GM21367 (cell line): ENCODE measurements around the gene OR6K3.
"Not testable (repeated sequence)": the region's sequence is repeated elsewhere in the genome, so short reads cannot be mapped to it uniquely, and the experiment has no call there.

ENCODE experiments used
- ATAC-seq: cut with Tn5 transposase; IDR thresholded peaks from one replicate; pipeline ENCODE4 v1.9.1; 2021; ENCODE audit not compliant: unreplicated experiment

OR6K3 gene

GRCh38 chr1:158720620-158721019 lies at the start of gene OR6K3:
Gene OR6K3 (minus strand): TSS chr1:158720720. CDS start chr1:158718115, 2,605 bp downstream.
- ATAC-seq = no peak

GRCh38 chr1:158754420-158754819 lies 33.9 kb upstream of the OR6K3 start, which contains the start of gene OR6K6:
Gene OR6K6 (plus strand): TSS chr1:158754720. CDS start chr1:158754888, 168 bp downstream.
- ATAC-seq = no peak

- no peak for ATAC-seq
Measured at GRCh38 chr1:158752155-158752712, 31.7 kb upstream of the OR6K3 start.

GRCh38 chr1:158735848-158736247 lies 15.3 kb upstream of the OR6K3 start:
- no peak for ATAC-seq

GRCh38 chr1:158732524-158732923 lies 12.0 kb upstream of the OR6K3 start:
- ATAC-seq = no peak

GRCh38 chr1:158731707-158732106 lies 11.2 kb upstream of the OR6K3 start:
- no peak for ATAC-seq

- ATAC-seq = no peak
Measured at GRCh38 chr1:158730453-158730852, 9.9 kb upstream of the OR6K3 start.

- no peak for ATAC-seq
Measured at GRCh38 chr1:158728510-158729225, 8.1 kb upstream of the OR6K3 start.

GRCh38 chr1:158724442-158724841 lies 3.9 kb upstream of the OR6K3 start:
- ATAC-seq = no peak

- ATAC-seq = no peak
Measured at GRCh38 chr1:158719664-158720063, 856 bp downstream of the OR6K3 start.

GRCh38 chr1:158717344-158717743 lies 3.2 kb downstream of the OR6K3 start:
- no peak for ATAC-seq

GRCh38 chr1:158716335-158716734 lies 4.2 kb downstream of the OR6K3 start:
- no peak for ATAC-seq

GRCh38 chr1:158714754-158715153 lies 5.8 kb downstream of the OR6K3 start:
- no peak for ATAC-seq

GRCh38 chr1:158711098-158711497 lies 9.4 kb downstream of the OR6K3 start:
- no peak for ATAC-seq

GRCh38 chr1:158706096-158706495 lies 14.4 kb downstream of the OR6K3 start:
- ATAC-seq = no peak

GRCh38 chr1:158700552-158700951 lies 20.0 kb downstream of the OR6K3 start, which contains the start of gene OR6K2:
Gene OR6K2 (minus strand): TSS chr1:158700652. CDS start chr1:158700652, 0 bp downstream.
- ATAC-seq = no peak

- no peak for ATAC-seq
Measured at GRCh38 chr1:158694596-158694995, 25.9 kb downstream of the OR6K3 start.

- ATAC-seq = no peak
Measured at GRCh38 chr1:158692356-158692755, 28.2 kb downstream of the OR6K3 start.

- ATAC-seq = no peak
Measured at GRCh38 chr1:158691907-158692306, 28.6 kb downstream of the OR6K3 start.

GRCh38 chr1:158691149-158691548 lies 29.4 kb downstream of the OR6K3 start:
- not testable (repeated sequence) for ATAC-seq

- no peak for ATAC-seq
Measured at GRCh38 chr1:158689875-158690274, 30.6 kb downstream of the OR6K3 start.

- ATAC-seq = no peak
Measured at GRCh38 chr1:158689110-158689509, 31.4 kb downstream of the OR6K3 start.

GRCh38 chr1:158688343-158688742 lies 32.2 kb downstream of the OR6K3 start:
- ATAC-seq = not testable (repeated sequence)
